ENCODE measurements around the gene RELN. TPM values are rescaled to one million over a fixed set of nuclear protein-coding genes. Genes with fewer than 3 reads are reported as not detected.

The RELN gene
- total RNA-seq, 1 experiment from 2014 or later = 0.02 TPM

- Histone ChIP-seq H3K27me3 (ENCODE audit: insufficient read depth, low read length) (no peaks in the 10 kb centered on the region), H3K23ac (ENCODE audit: insufficient read length, low read depth, low read length) (no peak overlapping the region), H3K4ac (ENCODE audit: low read depth, low read length) (no peak overlapping the region), H3K9ac (ENCODE audit: extremely low read depth, insufficient read length, low read length) (no peak overlapping the region), H3K4me2 (ENCODE audit: insufficient read depth, insufficient read length, low read length) (no peak overlapping the region), H3K27ac (ENCODE audit: insufficient read length, low read depth, low read length) (no peak overlapping the region), H3K18ac (ENCODE audit: insufficient read length, low read depth, low read length) (no peak overlapping the region), H4K20me1 (ENCODE audit: control insufficient read depth, insufficient read depth, insufficient read length) (no peaks in the 10 kb centered on the region), H2BK20ac (ENCODE audit: low read depth, low read length, poor library complexity, severe bottlenecking) (no peak overlapping the region), H2BK12ac (ENCODE audit: insufficient read length, low read depth, low read length) (no peak overlapping the region), H3T11ph (ENCODE audit: low read length) (no peak overlapping the region), H4K5ac (ENCODE audit: insufficient read length, low read depth, low read length) (no peak overlapping the region), H2BK120ac (ENCODE audit: low read depth, low read length, poor library complexity, severe bottlenecking) (no peak overlapping the region), H3K79me2 (ENCODE audit: insufficient read depth, low read length) (no peaks in the 10 kb centered on the region), H4K91ac (ENCODE audit: insufficient read length, low read depth, low read length) (no peak overlapping the region), H3K4me1 (ENCODE audit: insufficient read depth, low read length) (no peaks in the 10 kb centered on the region), H3K23me2 (ENCODE audit: insufficient read length, low read depth, low read length, poor library complexity, severe bottlenecking) (no peaks in the 10 kb centered on the region), H4K8ac (replicated peaks; ENCODE audit: insufficient read length, low read depth, low read length) (no peak overlapping the region), H2AK5ac (ENCODE audit: insufficient read length, low read length) (no peak overlapping the region), H3K14ac (ENCODE audit: insufficient read depth, low read length) (no peak overlapping the region), H2BK15ac (ENCODE audit: low read depth, low read length) (no peak overlapping the region), H2BK5ac (ENCODE audit: insufficient read length, low read length) (no peak overlapping the region), H3K9me3 (ENCODE audit: control insufficient read depth, low read depth, low read length) (no peaks in the 10 kb centered on the region), H2AFZ (ENCODE audit: low read length) (no peak overlapping the region), H3K79me1 (ENCODE audit: insufficient read depth, low read depth, low read length, poor library complexity, severe bottlenecking) (no peaks in the 10 kb centered on the region), H3K56ac (ENCODE audit: insufficient read length, low read depth, low read length) (no peak overlapping the region)
- no peak for TF ChIP-seq CTCF (conservative IDR thresholded peaks at IDR 0.05)
- H3K4me1 Mint-ChIP-seq = peaks cover 2% of the 10 kb centered on the region in 2 experiments; a peak in 2 of 4 replicates
- DNase-seq = no peak
- H3K27ac Mint-ChIP-seq = no peak overlapping the region
- no peaks in the 10 kb centered on the region for H3K9me3 Mint-ChIP-seq
- no peak overlapping the region for H3K4me3 Mint-ChIP-seq
- peaks cover 2% of the 10 kb centered on the region; the same call in 1 of the 2 replicates for H3K27me3 Mint-ChIP-seq (ENCODE audit: low read depth)
- no peaks in the 10 kb centered on the region for H3K36me3 Mint-ChIP-seq (ENCODE audit: insufficient read depth in 1 of 3, low read depth in 3 of 3)
- no CpG with 5 or more reads among the region's 3 CpGs for WGBS (ENCODE audit: extremely low coverage, insufficient read length, low lambda C conversion rate)
Measured at GRCh38 chr7:103879928-103880600, 109.4 kb downstream of the RELN start.

Measured in H9 (cell line).